Keratinocyte (primary cell): ENCODE results near the gene DGCR8.

ENCODE experiments used
- EZH2 ChIP-seq: IDR thresholded peaks from one replicate; pipeline ENCODE4 v1.6.1; 2012; ENCODE audit warnings: inconsistent platforms, mild to moderate bottlenecking, low read length, moderate library complexity
- TF ChIP-seq, protein P1 (sequence below), 3 experiments: IDR thresholded peaks in 1 of 3; conservative IDR thresholded peaks in 1 of 3; optimal IDR thresholded peaks in 1 of 3; 2 replicates in 2 of 3; 3 replicates in 1 of 3; pipeline versions ENCODE3 to v1.5.1; 2011; ENCODE audit warnings: low read length in 3 of 3, mild to moderate bottlenecking in 3 of 3, moderate library complexity in 2 of 3, control low read depth in 1 of 3, inconsistent platforms in 1 of 3; ENCODE audit not compliant: insufficient read depth in 2 of 3; ENCODE audit errors: extremely low read depth in 1 of 3

DNA sequence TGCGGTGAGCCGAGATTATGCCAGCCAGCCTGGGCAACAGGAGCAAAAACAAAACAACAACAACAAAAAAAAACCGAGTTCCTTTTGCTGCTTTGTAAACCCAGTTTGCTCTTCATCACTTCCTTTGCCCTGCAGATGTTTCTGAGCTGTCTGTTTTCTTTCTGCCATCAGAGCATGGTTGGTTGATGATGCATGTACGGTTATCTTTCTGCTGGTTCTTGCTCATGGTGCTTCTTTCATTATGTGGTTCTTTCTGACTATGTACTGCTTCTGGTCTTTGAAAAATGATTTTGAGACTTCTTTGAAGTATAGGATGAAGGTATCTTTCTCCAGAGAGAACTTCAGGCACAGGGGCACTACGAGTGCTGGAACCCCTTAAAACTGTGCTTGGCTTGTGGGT is 45.9 kb upstream of the DGCR8 start:
- TF ChIP-seq, protein P1, sequence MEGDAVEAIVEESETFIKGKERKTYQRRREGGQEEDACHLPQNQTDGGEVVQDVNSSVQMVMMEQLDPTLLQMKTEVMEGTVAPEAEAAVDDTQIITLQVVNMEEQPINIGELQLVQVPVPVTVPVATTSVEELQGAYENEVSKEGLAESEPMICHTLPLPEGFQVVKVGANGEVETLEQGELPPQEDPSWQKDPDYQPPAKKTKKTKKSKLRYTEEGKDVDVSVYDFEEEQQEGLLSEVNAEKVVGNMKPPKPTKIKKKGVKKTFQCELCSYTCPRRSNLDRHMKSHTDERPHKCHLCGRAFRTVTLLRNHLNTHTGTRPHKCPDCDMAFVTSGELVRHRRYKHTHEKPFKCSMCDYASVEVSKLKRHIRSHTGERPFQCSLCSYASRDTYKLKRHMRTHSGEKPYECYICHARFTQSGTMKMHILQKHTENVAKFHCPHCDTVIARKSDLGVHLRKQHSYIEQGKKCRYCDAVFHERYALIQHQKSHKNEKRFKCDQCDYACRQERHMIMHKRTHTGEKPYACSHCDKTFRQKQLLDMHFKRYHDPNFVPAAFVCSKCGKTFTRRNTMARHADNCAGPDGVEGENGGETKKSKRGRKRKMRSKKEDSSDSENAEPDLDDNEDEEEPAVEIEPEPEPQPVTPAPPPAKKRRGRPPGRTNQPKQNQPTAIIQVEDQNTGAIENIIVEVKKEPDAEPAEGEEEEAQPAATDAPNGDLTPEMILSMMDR (optimal IDR thresholded peaks at IDR 0.05 in 1 of 3, IDR thresholded peaks at IDR 0.05 in 1 of 3, conservative IDR thresholded peaks at IDR 0.05 in 1 of 3; ENCODE audit: extremely low read depth in 1 of 3, insufficient read depth in 2 of 3, low read length in 3 of 3), result no peak
- TF ChIP-seq EZH2, result no peak
